ENCODE measurements around the gene BCHE.

GRCh38 chr3:165837801-165838200 is 578 bp upstream of the BCHE start:
- no peak for TF ChIP-seq CTCF (IDR thresholded peaks at IDR 0.05; ENCODE audit: borderline replicate concordance, extremely low read depth, low read length, poor library complexity, severe bottlenecking)
- TF ChIP-seq EZH2 (IDR thresholded peaks at IDR 0.05; ENCODE audit: borderline replicate concordance, low read depth, low read length, severe bottlenecking) = no peak
